Upper lobe of left lung (tissue), 4 donors: ENCODE results near the gene HGF.

Experiments used
- POLR2A ChIP-seq, 4 donors: fragments of 450-650 bp; IDR thresholded peaks; one replicate each; pipeline ENCODE4 v1.5.1; 2016 to 2017; ENCODE audit warnings: antibody characterized with exemption in 4 of 4, mild to moderate bottlenecking in 2 of 4
- POLR2AphosphoS5 ChIP-seq, 2 donors: sonication (generic); formaldehyde crosslinking; IDR thresholded peaks; one replicate each; pipeline ENCODE4 v1.5.1; 2017; ENCODE audit warnings: antibody characterized with exemption in 2 of 2
- TF ChIP-seq, protein P1 (sequence below), 6 experiments: fragments of 450-650 bp in 4 of 6; fragments of 200-600 bp in 2 of 6; sonication (generic) in 2 of 6; IDR thresholded peaks; one replicate each; pipeline ENCODE4 v1.5.1; 2016 to 2019; ENCODE audit warnings: antibody characterized with exemption in 6 of 6

DNA sequence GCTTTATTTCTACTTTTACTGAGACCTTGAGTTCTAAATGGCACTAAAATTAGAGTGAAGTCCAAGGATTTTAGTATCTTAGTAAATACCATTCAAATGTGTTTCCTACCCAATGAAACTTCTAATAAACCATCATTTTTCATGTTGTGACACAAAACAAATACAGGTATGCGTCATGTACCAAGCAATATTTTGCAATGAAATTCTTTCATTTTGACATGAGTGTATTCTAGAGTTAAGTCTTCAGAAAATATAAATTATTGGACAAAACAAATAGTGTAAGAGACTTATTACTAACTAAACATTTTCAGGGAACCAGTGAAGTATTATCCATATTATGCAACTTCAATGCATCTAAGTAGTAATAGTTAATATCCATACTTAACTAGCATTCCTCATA is 16.5 kb downstream of the HGF start:
- TF ChIP-seq, protein P1, sequence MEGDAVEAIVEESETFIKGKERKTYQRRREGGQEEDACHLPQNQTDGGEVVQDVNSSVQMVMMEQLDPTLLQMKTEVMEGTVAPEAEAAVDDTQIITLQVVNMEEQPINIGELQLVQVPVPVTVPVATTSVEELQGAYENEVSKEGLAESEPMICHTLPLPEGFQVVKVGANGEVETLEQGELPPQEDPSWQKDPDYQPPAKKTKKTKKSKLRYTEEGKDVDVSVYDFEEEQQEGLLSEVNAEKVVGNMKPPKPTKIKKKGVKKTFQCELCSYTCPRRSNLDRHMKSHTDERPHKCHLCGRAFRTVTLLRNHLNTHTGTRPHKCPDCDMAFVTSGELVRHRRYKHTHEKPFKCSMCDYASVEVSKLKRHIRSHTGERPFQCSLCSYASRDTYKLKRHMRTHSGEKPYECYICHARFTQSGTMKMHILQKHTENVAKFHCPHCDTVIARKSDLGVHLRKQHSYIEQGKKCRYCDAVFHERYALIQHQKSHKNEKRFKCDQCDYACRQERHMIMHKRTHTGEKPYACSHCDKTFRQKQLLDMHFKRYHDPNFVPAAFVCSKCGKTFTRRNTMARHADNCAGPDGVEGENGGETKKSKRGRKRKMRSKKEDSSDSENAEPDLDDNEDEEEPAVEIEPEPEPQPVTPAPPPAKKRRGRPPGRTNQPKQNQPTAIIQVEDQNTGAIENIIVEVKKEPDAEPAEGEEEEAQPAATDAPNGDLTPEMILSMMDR (IDR thresholded peaks at IDR 0.05): no peak
- TF ChIP-seq POLR2AphosphoS5 (IDR thresholded peaks at IDR 0.05) (no peak), POLR2A (IDR thresholded peaks at IDR 0.05) (no peak)
